SU-DHL-6 (cell line): Measurements from ENCODE around the gene ADK.
"Not testable (repeated sequence)": the region's sequence is repeated elsewhere in the genome, so short reads cannot be mapped to it uniquely, and the experiment has no call there.

Experiments
- CTCF ChIP-seq: fragments of 200-600 bp; sonication (generic); IDR thresholded peaks from one replicate; pipeline ENCODE4 v1.5.1; 2017; ENCODE audit warnings: antibody characterized with exemption, mild to moderate bottlenecking, low read length, moderate library complexity; ENCODE audit not compliant: insufficient read depth, poor library complexity, severe bottlenecking
- EZH2phosphoT487 ChIP-seq: fragments of 200-600 bp; sonication (generic), shearing (Covaris generic); conservative IDR thresholded peaks from 2 replicates; pipeline ENCODE4 v1.6.1; 2018; ENCODE audit warnings: mild to moderate bottlenecking, antibody characterized with exemption, low read length, moderate library complexity, mixed read lengths

- TF ChIP-seq CTCF, EZH2phosphoT487: not testable (repeated sequence)
Observed at GRCh38 chr10:74568896-74569295, 417.9 kb downstream of the ADK start.
